GM18526 (cell line): ENCODE results near the gene GDPD4.

Experiments used
- POLR2A ChIP-seq: IDR thresholded peaks from 3 replicates; pipeline ENCODE4 v1.6.1; 2011; ENCODE audit not compliant: insufficient read length; ENCODE audit errors: extremely low read depth

The GDPD4 gene

GRCh38 chr11:77171885-77172665, 129.4 kb downstream of the GDPD4 start:
- TF ChIP-seq POLR2A: no peak

- TF ChIP-seq POLR2A: no peak
Measured at GRCh38 chr11:77171254-77171653, 130.2 kb downstream of the GDPD4 start.

GRCh38 chr11:77170107-77170506, 131.4 kb downstream of the GDPD4 start:
- no peak for TF ChIP-seq POLR2A

- no peak for TF ChIP-seq POLR2A
Measured at GRCh38 chr11:77167791-77168190, 133.7 kb downstream of the GDPD4 start.

- TF ChIP-seq POLR2A: no peak
Measured at GRCh38 chr11:77167111-77167626, 134.3 kb downstream of the GDPD4 start.
